ENCODE data around the gene MRPS22. TPM values are rescaled to one million over a fixed set of nuclear protein-coding genes. Genes with fewer than 3 reads are reported as not detected.

The MRPS22 gene
- total RNA-seq, 1 donor from 2014 or later = 43.0 TPM

- H3K4me3 Mint-ChIP-seq = no peak overlapping the region
- H3K36me3 Mint-ChIP-seq = no peaks in the 10 kb centered on the region
- no peaks in the 10 kb centered on the region for H3K9me3 Mint-ChIP-seq
- no peak for DNase-seq (ENCODE audit: extremely low spot score, unreplicated experiment)
- H3K27me3 Mint-ChIP-seq = peaks cover 5% of the 10 kb centered on the region
- peaks cover 24% of the 10 kb centered on the region for H3K4me1 Mint-ChIP-seq (ENCODE audit: unreplicated experiment)
- no peak for TF ChIP-seq CTCF (conservative IDR thresholded peaks at IDR 0.05)
- no peak overlapping the region for H3K27ac Mint-ChIP-seq
Measured at GRCh38 chr3:139307601-139308555, 35.9 kb upstream of the MRPS22 start.

- Mint-ChIP-seq H3K27me3 (peaks cover 6% of the 10 kb centered on the region), H3K4me3 (no peak overlapping the region), H3K9me3 (no peaks in the 10 kb centered on the region), H3K27ac (no peak overlapping the region), H3K4me1 (ENCODE audit: unreplicated experiment) (peaks cover 24% of the 10 kb centered on the region), H3K36me3 (no peaks in the 10 kb centered on the region)
- TF ChIP-seq CTCF (conservative IDR thresholded peaks at IDR 0.05) = no peak
- no peak for DNase-seq (ENCODE audit: extremely low spot score, unreplicated experiment)
Measured at GRCh38 chr3:139308560-139308959, 35.3 kb upstream of the MRPS22 start.

GRCh38 chr3:139309061-139309591 lies 34.7 kb upstream of the MRPS22 start:
- no peaks in the 10 kb centered on the region for H3K36me3 Mint-ChIP-seq
- no peak overlapping the region for H3K27ac Mint-ChIP-seq
- no peak for DNase-seq (ENCODE audit: extremely low spot score, unreplicated experiment)
- no peak overlapping the region for H3K4me3 Mint-ChIP-seq
- no peak for TF ChIP-seq CTCF (conservative IDR thresholded peaks at IDR 0.05)
- H3K9me3 Mint-ChIP-seq = no peaks in the 10 kb centered on the region
- peaks cover 7% of the 10 kb centered on the region for H3K27me3 Mint-ChIP-seq
- H3K4me1 Mint-ChIP-seq (ENCODE audit: unreplicated experiment) = peaks cover 24% of the 10 kb centered on the region

GRCh38 chr3:139309880-139310279 lies 33.9 kb upstream of the MRPS22 start:
- H3K27me3 Mint-ChIP-seq = peaks cover 14% of the 10 kb centered on the region
- peaks cover 24% of the 10 kb centered on the region for H3K4me1 Mint-ChIP-seq (ENCODE audit: unreplicated experiment)
- no peak for TF ChIP-seq CTCF (conservative IDR thresholded peaks at IDR 0.05)
- no peaks in the 10 kb centered on the region for H3K36me3 Mint-ChIP-seq
- H3K9me3 Mint-ChIP-seq = no peaks in the 10 kb centered on the region
- no peak overlapping the region for H3K4me3 Mint-ChIP-seq
- H3K27ac Mint-ChIP-seq = no peak overlapping the region
- no peak for DNase-seq (ENCODE audit: extremely low spot score, unreplicated experiment)

GRCh38 chr3:139310474-139310933 lies 33.3 kb upstream of the MRPS22 start:
- DNase-seq (ENCODE audit: extremely low spot score, unreplicated experiment) = no peak
- TF ChIP-seq CTCF (conservative IDR thresholded peaks at IDR 0.05) = no peak
- no peaks in the 10 kb centered on the region for H3K9me3 Mint-ChIP-seq

More at GRCh38 chr3:139310474-139310933, 33.3 kb upstream of the MRPS22 start:
- H3K4me1 Mint-ChIP-seq (ENCODE audit: unreplicated experiment) = peaks cover 24% of the 10 kb centered on the region
- H3K4me3 Mint-ChIP-seq = no peak overlapping the region
- H3K27ac Mint-ChIP-seq = no peak overlapping the region
- H3K36me3 Mint-ChIP-seq = no peaks in the 10 kb centered on the region
- peaks cover 17% of the 10 kb centered on the region for H3K27me3 Mint-ChIP-seq
